Brain microvascular endothelial cell (primary cell): ENCODE measurements around the gene EOGT.

Experiments
- DNase-seq: peaks from one replicate; pipeline ENCODE4 v3.0.0-alpha.2; 2020
- H3K27ac ChIP-seq: fragments of 250-450 bp; sonication (Bioruptor Pico); 2 replicates; pipeline ENCODE4 v1.5.1; 2020; ENCODE audit warnings: mild to moderate bottlenecking, moderate library complexity
- H3K27me3 ChIP-seq: fragments of 250-450 bp; sonication (Bioruptor Pico); replicated peaks from 2 replicates; pipeline ENCODE4 v1.5.1; 2020; ENCODE audit warnings: mild to moderate bottlenecking
- H3K36me3 ChIP-seq: fragments of 250-450 bp; sonication (Bioruptor Pico); replicated peaks from 2 replicates; pipeline ENCODE4 v1.5.1; 2020; ENCODE audit warnings: mild to moderate bottlenecking
- H3K4me3 ChIP-seq: 2 replicates; pipeline ENCODE4 v1.5.1; 2011; ENCODE audit warnings: low read depth, mild to moderate bottlenecking, control low read depth, low read length, moderate library complexity
- in situ Hi-C: cut with HindIII; loops from 2 replicates; pipeline ENCODE4 v1.10.0; 2017; ENCODE audit warnings: low sequenced_read_pairs, low pct_ligation_motif_present
- TF ChIP-seq, protein P1 (sequence below): IDR thresholded peaks from 2 replicates; pipeline ENCODE4 v1.5.1; 2011; ENCODE audit warnings: low read depth, mild to moderate bottlenecking, moderate library complexity, low read length, control low read depth, inconsistent platforms; ENCODE audit errors: missing control alignments

The EOGT gene

DNA sequence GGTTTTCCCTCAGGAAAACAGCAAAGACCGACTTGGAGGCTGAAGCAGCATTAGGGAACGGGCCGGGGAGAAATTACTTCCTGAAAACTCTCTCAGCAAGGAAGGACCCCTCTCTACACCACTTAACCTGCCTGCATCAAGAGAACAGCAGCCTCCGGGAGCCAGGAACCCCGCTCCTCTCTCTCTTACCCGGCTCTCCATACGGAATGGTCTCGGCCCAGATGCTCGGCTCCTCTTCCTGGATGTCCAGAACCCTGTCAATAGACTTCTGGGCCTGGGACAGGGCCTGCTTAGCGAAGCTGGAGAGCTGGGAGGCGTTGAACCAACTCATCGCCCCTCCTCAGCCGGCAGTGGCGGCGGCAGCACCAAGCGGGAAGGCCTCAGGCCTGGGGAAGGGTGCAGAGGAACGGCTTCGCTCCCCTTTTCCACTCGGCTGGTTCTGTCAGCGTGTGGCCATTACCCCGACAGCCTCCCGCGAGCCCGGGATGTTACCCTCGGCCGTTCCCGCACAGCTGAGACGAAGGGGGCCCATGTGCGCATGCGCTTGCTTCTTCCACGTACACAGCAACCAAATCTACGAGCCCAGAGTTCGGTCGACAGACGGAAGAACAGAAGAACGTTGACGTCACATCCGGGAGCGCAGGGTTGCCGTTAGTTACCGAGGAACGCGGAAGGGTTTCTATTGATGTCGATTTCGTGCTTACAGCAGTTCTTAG lies 38.4 kb upstream of the EOGT start, which contains the start of gene TMF1:
Gene TMF1, minus strand, starts transcription at position 578 of the 716 bp plus-strand sequence. Its CDS starts 247 bp downstream, at position 331.
- peak; percentile 99 for DNase-seq
- peak within 1 kb of the TSS; percentile 93 for H3K4me3 ChIP-seq
- H3K27ac ChIP-seq = peak within 1 kb of the TSS; percentile 93
- H3K27me3 ChIP-seq = no peaks in the 10 kb centered on the region
- TF ChIP-seq, protein P1, sequence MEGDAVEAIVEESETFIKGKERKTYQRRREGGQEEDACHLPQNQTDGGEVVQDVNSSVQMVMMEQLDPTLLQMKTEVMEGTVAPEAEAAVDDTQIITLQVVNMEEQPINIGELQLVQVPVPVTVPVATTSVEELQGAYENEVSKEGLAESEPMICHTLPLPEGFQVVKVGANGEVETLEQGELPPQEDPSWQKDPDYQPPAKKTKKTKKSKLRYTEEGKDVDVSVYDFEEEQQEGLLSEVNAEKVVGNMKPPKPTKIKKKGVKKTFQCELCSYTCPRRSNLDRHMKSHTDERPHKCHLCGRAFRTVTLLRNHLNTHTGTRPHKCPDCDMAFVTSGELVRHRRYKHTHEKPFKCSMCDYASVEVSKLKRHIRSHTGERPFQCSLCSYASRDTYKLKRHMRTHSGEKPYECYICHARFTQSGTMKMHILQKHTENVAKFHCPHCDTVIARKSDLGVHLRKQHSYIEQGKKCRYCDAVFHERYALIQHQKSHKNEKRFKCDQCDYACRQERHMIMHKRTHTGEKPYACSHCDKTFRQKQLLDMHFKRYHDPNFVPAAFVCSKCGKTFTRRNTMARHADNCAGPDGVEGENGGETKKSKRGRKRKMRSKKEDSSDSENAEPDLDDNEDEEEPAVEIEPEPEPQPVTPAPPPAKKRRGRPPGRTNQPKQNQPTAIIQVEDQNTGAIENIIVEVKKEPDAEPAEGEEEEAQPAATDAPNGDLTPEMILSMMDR = no peak
- in situ Hi-C loops = no loop called here
- H3K36me3 ChIP-seq = peaks cover 13% of the 10 kb centered on the region

- in situ Hi-C loops = no loop called here
- Histone ChIP-seq H3K4me3 (no peak overlapping the region), H3K36me3 (peaks cover 13% of the 10 kb centered on the region)
These were observed 35.5 kb upstream of the EOGT start for GRCh38 chr3:69048990-69049389.

DNA sequence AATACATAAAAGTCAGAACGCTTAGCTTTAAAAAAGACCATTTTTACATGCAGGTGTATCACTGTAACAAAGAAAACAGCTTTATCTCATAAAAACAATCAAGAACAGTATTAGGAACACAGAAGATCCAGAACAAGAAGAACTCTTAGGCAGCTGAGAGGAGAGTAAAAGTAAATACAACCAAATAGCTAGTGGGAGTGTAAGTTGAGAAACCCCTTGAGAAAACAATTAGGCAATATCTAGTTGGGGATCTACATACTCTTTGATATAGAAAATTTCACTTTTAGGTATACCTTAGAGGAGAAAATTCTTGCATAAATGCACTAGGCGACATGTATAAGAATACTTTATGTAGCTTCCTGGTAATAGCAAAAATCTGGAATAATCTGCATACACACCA lies 31.1 kb upstream of the EOGT start:
- in situ Hi-C loops = no loop called here
- Histone ChIP-seq H3K27me3 (no peaks in the 10 kb centered on the region), H3K36me3 (peaks cover 34% of the 10 kb centered on the region), H3K4me3 (no peak overlapping the region), H3K27ac (no peak overlapping the region)
- DNase-seq = no peak
- TF ChIP-seq, protein P1 = no peak

More at GRCh38 chr3:69048990-69049389, 35.5 kb upstream of the EOGT start:
- TF ChIP-seq, protein P1 = no peak
- H3K27ac ChIP-seq = no peak overlapping the region
- no peak for DNase-seq
- no peaks in the 10 kb centered on the region for H3K27me3 ChIP-seq

DNA sequence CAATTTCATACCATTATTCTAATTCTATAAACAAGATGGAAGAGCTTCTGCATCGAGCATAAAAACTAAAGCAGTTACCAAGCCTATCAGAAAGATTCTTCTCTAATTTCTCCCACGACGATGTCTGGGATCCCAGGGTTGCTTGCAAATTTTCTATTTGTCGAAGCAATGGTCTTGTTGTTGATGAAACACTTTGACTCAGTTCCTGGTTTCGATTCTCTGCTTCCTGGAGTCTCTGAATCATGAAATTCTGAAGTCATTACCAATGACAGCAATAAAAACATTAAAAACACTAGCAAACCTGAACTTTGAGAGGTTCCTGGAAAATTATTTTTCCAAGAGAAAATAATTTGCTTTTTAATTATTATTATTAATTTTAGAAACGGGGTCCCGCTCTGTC lies 20.0 kb upstream of the EOGT start:
- H3K27me3 ChIP-seq = no peaks in the 10 kb centered on the region
- peak; percentile 84 for DNase-seq
- TF ChIP-seq, protein P1 = no peak
- peaks cover 44% of the 10 kb centered on the region for H3K36me3 ChIP-seq
- no peak overlapping the region for H3K4me3 ChIP-seq
- in situ Hi-C loops = no loop called here
- peak overlapping the region; percentile 77 for H3K27ac ChIP-seq

DNA sequence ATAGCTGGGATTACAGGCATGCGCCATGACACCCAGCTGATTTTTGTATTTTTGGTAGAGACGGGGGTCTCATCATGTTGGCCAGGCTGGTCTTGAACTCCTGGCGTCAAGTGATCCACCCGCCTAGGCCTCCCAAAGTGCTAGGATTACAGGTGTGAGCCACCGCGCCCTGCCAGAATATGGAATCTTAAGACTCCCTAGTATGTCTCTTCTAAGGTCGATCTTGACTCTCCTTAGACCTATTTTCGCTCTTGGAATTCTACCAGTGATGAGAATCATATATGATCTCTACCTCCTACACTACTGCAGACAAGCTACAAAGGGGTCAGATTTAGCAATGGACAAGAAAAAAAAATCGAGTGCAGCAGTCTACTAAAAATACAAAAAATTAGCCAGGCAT lies 19.3 kb upstream of the EOGT start:
- H3K27me3 ChIP-seq = no peaks in the 10 kb centered on the region
- DNase-seq = no peak
- no peak overlapping the region for H3K4me3 ChIP-seq
- in situ Hi-C loops = no loop called here
- peaks cover 44% of the 10 kb centered on the region for H3K36me3 ChIP-seq
- TF ChIP-seq, protein P1 = no peak
- peak overlapping the region; percentile 77 for H3K27ac ChIP-seq
